ENCODE results near the gene GPR45.

GPR45 gene

GRCh38 chr2:105283532-105283931 is 42.0 kb downstream of the GPR45 start:
- Histone ChIP-seq H3K4me3 (ENCODE audit: low read length) (no peak overlapping the region), H3K27me3 (ENCODE audit: control insufficient read depth, insufficient read depth, low read length) (no peaks in the 10 kb centered on the region), H3K9ac (ENCODE audit: low read depth, low read length) (no peak overlapping the region), H3K4me2 (ENCODE audit: low read length) (no peak overlapping the region), H3K9me3 (replicated peaks; ENCODE audit: low read length) (no peaks in the 10 kb centered on the region), H3K36me3 (ENCODE audit: insufficient read depth, low read length) (peaks cover 61% of the 10 kb centered on the region), H3K4me1 (ENCODE audit: control insufficient read depth, insufficient read depth, low read length) (no peaks in the 10 kb centered on the region)

- no peak overlapping the region for H3K4me3 ChIP-seq (ENCODE audit: low read length)
- no peaks in the 10 kb centered on the region for H3K9me3 ChIP-seq (replicated peaks; ENCODE audit: low read length)
- no peaks in the 10 kb centered on the region for H3K4me1 ChIP-seq (ENCODE audit: control insufficient read depth, insufficient read depth, low read length)
- peaks cover 53% of the 10 kb centered on the region for H3K36me3 ChIP-seq (ENCODE audit: insufficient read depth, low read length)
- no peak overlapping the region for H3K9ac ChIP-seq (ENCODE audit: low read depth, low read length)
- H3K4me2 ChIP-seq (ENCODE audit: low read length) = no peak overlapping the region
- no peaks in the 10 kb centered on the region for H3K27me3 ChIP-seq (ENCODE audit: control insufficient read depth, insufficient read depth, low read length)
Measured at GRCh38 chr2:105287692-105288091, 46.1 kb downstream of the GPR45 start.

DNA sequence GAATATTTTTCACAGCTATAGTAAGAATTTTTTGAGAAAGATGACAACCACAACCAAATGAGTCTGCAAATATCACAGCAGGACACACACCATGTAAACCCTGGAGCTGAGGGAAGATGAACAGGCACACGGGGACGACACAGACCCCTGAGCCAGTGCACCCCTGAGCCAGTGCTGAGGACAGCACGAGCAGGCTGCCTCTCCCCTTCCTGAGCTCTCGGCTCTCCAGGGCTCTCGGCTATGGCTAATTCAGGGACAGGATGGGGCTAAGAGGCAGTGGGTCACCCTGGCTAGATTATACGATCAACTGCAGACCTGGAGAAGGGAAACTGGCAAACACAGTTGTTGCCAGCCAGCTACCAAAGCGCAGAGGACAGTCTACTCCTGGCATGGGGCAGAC is 46.6 kb downstream of the GPR45 start:
- H3K4me1 ChIP-seq (ENCODE audit: control insufficient read depth, insufficient read depth, low read length) = no peaks in the 10 kb centered on the region
- H3K4me2 ChIP-seq (ENCODE audit: low read length) = no peak overlapping the region
- H3K36me3 ChIP-seq (ENCODE audit: insufficient read depth, low read length) = peaks cover 53% of the 10 kb centered on the region
- H3K27me3 ChIP-seq (ENCODE audit: control insufficient read depth, insufficient read depth, low read length) = no peaks in the 10 kb centered on the region
- H3K9ac ChIP-seq (ENCODE audit: low read depth, low read length) = no peak overlapping the region
- no peaks in the 10 kb centered on the region for H3K9me3 ChIP-seq (replicated peaks; ENCODE audit: low read length)
- H3K4me3 ChIP-seq (ENCODE audit: low read length) = no peak overlapping the region

DNA sequence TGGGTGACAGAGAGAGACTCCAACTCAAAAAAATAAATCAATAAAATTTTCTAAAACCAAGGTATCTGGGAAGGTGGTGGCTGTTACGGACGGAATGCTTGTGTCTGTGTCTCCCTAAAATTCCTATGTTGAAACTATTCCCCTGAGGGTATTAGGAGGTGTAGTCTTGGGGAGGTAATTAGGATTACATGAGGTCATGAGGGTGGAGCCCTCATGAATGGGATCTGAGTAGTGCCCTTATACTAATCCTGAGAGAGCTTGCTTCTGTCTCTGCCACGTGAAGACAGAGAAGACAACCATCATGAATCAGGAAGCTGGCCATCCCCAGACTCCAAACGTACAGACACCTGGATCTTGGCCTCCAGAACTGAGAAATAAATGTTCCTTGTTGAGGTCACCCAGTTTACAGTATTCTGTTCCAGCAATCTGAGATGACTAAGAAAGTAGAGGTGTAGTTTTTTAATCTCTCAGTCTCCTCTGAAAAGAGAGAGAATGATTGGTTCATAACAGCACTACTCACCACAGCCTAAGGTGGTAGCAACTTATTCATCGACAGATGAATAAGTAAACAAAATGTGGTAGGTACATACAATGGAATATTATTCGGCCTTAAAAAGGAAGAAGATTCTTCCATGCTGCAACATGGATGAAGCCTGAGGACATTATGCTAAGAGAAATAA is 49.6 kb downstream of the GPR45 start:
- no peak overlapping the region for H3K4me3 ChIP-seq (ENCODE audit: low read length)

GRCh38 chr2:105291981-105292380 is 50.4 kb downstream of the GPR45 start:
- Histone ChIP-seq H3K4me3 (ENCODE audit: low read length) (no peak overlapping the region), H3K9me3 (replicated peaks; ENCODE audit: low read length) (no peaks in the 10 kb centered on the region), H3K27me3 (ENCODE audit: control insufficient read depth, insufficient read depth, low read length) (no peaks in the 10 kb centered on the region), H3K36me3 (ENCODE audit: insufficient read depth, low read length) (peaks cover 39% of the 10 kb centered on the region), H3K9ac (ENCODE audit: low read depth, low read length) (no peak overlapping the region), H3K4me2 (ENCODE audit: low read length) (no peak overlapping the region), H3K4me1 (ENCODE audit: control insufficient read depth, insufficient read depth, low read length) (no peaks in the 10 kb centered on the region)

More for the DNA sequence above, 49.6 kb downstream of the GPR45 start:
- no peaks in the 10 kb centered on the region for H3K27me3 ChIP-seq (ENCODE audit: control insufficient read depth, insufficient read depth, low read length)
- no peak overlapping the region for H3K4me2 ChIP-seq (ENCODE audit: low read length)
- no peak overlapping the region for H3K9ac ChIP-seq (ENCODE audit: low read depth, low read length)
- no peaks in the 10 kb centered on the region for H3K4me1 ChIP-seq (ENCODE audit: control insufficient read depth, insufficient read depth, low read length)
- peaks cover 44% of the 10 kb centered on the region for H3K36me3 ChIP-seq (ENCODE audit: insufficient read depth, low read length)
- H3K9me3 ChIP-seq (replicated peaks; ENCODE audit: low read length) = no peaks in the 10 kb centered on the region
